Non-pigmented ciliary epithelial cell (primary cell): Measurements from ENCODE around the gene GCSH.
"Not testable (repeated sequence)": the region's sequence is repeated elsewhere in the genome, so short reads cannot be mapped to it uniquely, and the experiment has no call there.

Experiments
- DNase-seq: peaks from one replicate; pipeline ENCODE4 v3.0.0-alpha.2; 2010; ENCODE audit warnings: low read depth

The GCSH gene

GRCh38 chr16:81095953-81096714 lies at the start of gene GCSH:
Gene GCSH, minus strand, starts transcription at chr16:81096395. Its CDS starts 117 bp downstream, at chr16:81096278.
- peak; percentile 94 for DNase-seq

GRCh38 chr16:81143921-81144471 lies 47.8 kb upstream of the GCSH start:
- no peak for DNase-seq

- no peak for DNase-seq
Observed at GRCh38 chr16:81142864-81143263, 46.7 kb upstream of the GCSH start.

- no peak for DNase-seq
Observed at GRCh38 chr16:81140930-81141780, 45.0 kb upstream of the GCSH start.

- DNase-seq: no peak
Observed at GRCh38 chr16:81138831-81139557, 42.8 kb upstream of the GCSH start.

- no peak for DNase-seq
Observed at GRCh38 chr16:81137754-81138153, 41.6 kb upstream of the GCSH start.

- DNase-seq: no peak
Observed at GRCh38 chr16:81136390-81137335, 40.5 kb upstream of the GCSH start.

GRCh38 chr16:81130126-81130525 lies 33.9 kb upstream of the GCSH start:
- no peak for DNase-seq

GRCh38 chr16:81128726-81129524 lies 32.7 kb upstream of the GCSH start:
- DNase-seq: no peak

GRCh38 chr16:81127051-81127450 lies 30.9 kb upstream of the GCSH start:
- DNase-seq: no peak

GRCh38 chr16:81123092-81123852 lies 27.1 kb upstream of the GCSH start:
- DNase-seq: no peak

- DNase-seq: no peak
Observed at GRCh38 chr16:81121474-81121990, 25.3 kb upstream of the GCSH start.

- DNase-seq: no peak
Observed at GRCh38 chr16:81117436-81117835, 21.2 kb upstream of the GCSH start.

GRCh38 chr16:81116285-81116684 lies 20.1 kb upstream of the GCSH start:
- DNase-seq: no peak

- no peak for DNase-seq
Observed at GRCh38 chr16:81112453-81112852, 16.3 kb upstream of the GCSH start.

GRCh38 chr16:81109274-81109673 lies 13.1 kb upstream of the GCSH start:
- DNase-seq: not testable (repeated sequence)

- DNase-seq: no peak
Observed at GRCh38 chr16:81107511-81107910, 11.3 kb upstream of the GCSH start.

- no peak for DNase-seq
Observed at GRCh38 chr16:81106826-81107503, 10.8 kb upstream of the GCSH start.

GRCh38 chr16:81105946-81106345 lies 9.8 kb upstream of the GCSH start:
- DNase-seq: no peak
